Measurements from ENCODE around the gene NCKAP1.
"Not testable (repeated sequence)": the region's sequence is repeated elsewhere in the genome, so short reads cannot be mapped to it uniquely, and the experiment has no call there.

NCKAP1 gene, protein sequence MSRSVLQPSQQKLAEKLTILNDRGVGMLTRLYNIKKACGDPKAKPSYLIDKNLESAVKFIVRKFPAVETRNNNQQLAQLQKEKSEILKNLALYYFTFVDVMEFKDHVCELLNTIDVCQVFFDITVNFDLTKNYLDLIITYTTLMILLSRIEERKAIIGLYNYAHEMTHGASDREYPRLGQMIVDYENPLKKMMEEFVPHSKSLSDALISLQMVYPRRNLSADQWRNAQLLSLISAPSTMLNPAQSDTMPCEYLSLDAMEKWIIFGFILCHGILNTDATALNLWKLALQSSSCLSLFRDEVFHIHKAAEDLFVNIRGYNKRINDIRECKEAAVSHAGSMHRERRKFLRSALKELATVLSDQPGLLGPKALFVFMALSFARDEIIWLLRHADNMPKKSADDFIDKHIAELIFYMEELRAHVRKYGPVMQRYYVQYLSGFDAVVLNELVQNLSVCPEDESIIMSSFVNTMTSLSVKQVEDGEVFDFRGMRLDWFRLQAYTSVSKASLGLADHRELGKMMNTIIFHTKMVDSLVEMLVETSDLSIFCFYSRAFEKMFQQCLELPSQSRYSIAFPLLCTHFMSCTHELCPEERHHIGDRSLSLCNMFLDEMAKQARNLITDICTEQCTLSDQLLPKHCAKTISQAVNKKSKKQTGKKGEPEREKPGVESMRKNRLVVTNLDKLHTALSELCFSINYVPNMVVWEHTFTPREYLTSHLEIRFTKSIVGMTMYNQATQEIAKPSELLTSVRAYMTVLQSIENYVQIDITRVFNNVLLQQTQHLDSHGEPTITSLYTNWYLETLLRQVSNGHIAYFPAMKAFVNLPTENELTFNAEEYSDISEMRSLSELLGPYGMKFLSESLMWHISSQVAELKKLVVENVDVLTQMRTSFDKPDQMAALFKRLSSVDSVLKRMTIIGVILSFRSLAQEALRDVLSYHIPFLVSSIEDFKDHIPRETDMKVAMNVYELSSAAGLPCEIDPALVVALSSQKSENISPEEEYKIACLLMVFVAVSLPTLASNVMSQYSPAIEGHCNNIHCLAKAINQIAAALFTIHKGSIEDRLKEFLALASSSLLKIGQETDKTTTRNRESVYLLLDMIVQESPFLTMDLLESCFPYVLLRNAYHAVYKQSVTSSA

DNA sequence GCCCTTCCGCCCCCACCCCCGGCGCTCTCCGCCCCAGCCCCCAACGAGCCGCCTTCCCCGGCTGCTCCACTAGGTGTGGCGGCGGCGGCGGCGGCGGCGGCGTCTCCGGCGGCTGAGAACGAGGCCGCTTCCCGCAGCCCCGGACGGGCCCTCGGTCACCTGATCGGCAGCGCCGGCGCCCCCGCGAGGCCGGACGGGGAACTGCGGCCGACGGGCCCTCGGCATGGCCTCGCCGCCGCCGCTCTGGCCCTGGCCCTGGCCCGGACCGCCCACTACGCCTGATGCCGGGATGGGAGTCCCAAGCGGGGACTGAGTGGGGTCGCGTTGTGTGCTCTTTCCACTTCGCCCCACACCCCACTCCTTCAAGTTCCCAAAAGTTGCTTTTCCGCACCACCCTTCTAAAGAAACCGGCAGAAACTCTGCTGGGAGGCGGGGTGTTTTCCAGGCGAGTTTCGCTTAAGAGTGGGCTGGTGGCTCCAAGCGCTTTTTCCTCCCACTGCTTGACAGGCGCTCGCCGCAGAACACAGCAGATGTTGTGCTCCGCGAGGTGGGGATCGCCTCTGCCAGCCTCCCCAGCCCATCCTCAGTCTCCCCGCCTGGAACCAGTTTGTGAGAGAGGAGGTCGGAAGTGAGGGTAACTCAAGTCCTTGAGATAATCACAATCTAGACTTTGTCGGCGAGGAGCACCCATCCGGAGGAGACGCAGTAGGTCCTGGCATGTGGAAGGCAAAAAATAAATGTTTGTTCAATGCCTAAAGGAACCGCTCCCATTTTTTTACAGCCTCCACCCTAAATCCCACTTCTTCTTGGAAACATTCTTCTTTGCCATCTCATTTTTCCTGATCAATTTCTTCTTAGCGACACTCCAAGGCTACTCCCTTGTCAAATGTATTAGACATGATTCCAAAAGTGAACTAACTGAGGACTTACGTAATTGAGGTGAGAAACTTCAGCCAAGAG lies at the start of gene NCKAP1:
Gene NCKAP1, minus strand, starts transcription at position 117 of the 960 bp plus-strand sequence. CDS start 358 bp downstream, outside the sequence.
- DNase-seq, result peak; percentile 93

- no peak for DNase-seq
Observed at GRCh38 chr2:183081911-183082310, 43.7 kb upstream of the NCKAP1 start.

GRCh38 chr2:183079139-183079775 lies 41.0 kb upstream of the NCKAP1 start:
- no peak for DNase-seq

- peak; percentile 78 for DNase-seq
Observed at GRCh38 chr2:183078464-183079138, 40.3 kb upstream of the NCKAP1 start, which contains the start of gene DUSP19. TSS of gene DUSP19 (plus strand) at chr2:183078747. CDS start at chr2:183078934, 187 bp downstream.

DNA sequence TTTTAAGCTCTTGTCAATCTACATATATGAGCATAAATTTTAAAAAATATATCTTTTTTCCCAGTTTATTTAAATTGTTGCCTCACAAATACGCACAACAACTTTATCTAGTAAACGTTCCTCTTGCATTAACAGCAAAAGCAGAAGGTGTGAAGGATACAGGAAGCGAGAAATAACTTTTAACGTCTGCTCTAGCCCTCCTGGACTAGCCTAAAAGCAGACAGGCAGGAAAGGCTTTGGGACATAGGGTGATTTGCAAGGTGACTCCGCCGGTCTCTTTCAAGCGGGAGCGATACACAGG lies 39.9 kb upstream of the NCKAP1 start:
- peak; percentile 35 for DNase-seq

DNA sequence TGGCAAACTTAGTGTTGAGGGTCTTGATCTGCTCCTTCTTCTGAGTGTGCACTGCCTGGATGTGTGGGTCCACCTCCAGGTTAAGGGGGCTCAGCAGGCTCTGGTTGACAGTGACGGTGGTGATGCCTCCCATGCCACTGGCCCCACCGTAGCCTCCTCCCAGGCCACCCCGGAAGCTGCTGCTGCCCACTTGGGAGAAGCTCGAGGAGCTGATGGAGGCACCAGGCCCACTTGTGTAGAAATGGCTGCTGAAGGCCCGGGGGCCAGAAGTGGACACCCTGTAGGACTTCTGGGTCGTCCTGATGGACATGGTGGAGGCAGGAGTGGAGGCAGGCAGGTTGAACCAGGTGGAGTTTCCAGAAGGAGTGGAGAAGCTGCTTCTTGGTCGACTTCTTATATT lies 33.9 kb upstream of the NCKAP1 start:
- DNase-seq, result no peak

GRCh38 chr2:183070942-183071844 lies 32.9 kb upstream of the NCKAP1 start:
- DNase-seq, result no peak

- no peak for DNase-seq
Observed at GRCh38 chr2:183069174-183069573, 30.9 kb upstream of the NCKAP1 start.

DNA sequence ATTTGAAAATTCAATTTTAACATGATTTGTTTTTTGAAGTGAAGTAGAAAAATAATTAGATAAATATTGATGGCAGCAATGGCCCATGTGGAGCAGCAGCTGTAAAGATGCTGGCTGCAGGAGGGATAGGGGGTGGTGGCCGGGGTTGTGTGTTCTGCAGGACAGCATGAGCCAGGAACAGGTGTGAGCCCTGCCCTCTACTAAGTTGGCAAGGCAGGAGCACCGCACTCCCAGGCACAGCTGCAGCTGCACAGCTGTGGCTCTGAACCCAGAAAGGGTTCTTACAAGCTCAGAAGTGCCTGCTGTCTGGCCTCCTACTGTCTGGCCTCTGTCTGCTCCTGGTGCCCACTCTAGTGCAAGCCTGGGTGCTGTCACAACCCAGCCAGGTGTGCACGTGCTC lies 30.3 kb upstream of the NCKAP1 start:
- DNase-seq, result no peak

- DNase-seq, result no peak
Observed at GRCh38 chr2:183063083-183063482, 24.8 kb upstream of the NCKAP1 start.

DNA sequence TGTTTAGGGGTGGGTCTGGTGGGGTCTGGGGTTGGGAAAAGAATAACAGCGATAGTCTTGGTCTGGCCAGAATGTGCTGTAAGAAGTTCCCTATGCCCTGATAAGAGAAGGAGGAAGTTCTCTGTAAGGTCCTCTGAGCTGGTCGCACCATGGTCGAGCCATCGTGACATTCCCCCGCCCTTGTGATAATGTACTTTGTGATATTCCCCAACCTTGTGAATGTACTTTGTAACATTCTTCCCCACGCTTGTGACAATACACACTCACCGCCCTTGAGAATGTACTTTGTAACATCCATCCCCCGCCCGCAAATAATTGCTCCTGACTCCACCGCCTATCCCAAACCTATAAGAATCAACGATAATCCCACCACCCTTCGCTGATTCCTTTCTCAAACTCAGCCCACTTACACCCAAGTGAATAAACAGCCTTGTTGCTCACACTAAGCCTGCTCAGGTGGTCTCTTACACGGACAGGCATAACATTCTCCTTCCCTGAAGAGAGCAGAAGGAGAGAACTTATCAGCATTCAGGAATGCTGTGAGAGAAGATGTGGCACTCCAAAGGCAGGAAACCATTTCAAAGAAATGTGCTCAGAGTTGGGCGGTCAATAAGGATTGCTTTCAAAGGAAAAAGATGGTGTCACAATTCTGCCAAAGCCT lies 22.4 kb upstream of the NCKAP1 start:
- DNase-seq, result no peak

DNA sequence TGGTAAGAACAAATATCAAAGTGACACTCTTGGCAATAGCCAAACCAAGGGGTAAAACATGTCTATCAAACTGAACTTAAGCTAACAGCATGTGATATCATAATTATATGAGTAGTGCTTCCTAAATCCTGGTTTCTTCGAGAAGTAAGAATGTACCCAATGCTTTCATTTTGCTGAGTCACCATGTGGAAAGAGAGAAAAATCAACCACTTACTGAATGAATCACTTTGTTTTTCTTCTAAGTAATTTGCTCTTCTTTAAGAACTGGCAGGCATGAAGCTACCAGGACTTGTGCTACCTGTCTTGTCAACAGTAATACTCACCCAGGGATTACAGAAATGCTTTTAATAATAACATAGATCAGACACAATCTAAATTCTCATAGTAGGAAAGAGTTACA lies 21.3 kb upstream of the NCKAP1 start:
- no peak for DNase-seq

- no peak for DNase-seq
Observed at GRCh38 chr2:183057333-183057985, 19.2 kb upstream of the NCKAP1 start.

DNA sequence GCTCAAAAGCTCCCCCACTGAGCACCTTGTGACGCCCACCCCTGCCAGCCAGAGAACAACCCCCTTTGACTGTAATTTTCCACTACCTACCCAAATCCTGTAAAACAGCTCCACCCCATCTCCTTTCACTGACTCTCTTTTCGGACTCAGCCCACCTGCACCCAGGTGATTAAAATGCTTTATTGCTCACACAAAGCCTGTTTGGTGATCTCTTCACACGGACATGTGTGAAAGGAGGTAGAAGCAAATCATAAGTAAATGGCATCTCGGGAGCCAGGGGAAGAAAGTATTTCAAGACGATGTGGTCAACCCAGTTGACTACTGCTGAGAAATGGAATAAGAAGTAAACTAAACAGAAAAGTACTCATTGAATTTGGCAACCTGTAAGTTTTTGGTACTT lies 11.2 kb upstream of the NCKAP1 start:
- no peak for DNase-seq

GRCh38 chr2:183047486-183048125 lies 9.3 kb upstream of the NCKAP1 start:
- not testable (repeated sequence) for DNase-seq

GRCh38 chr2:183043580-183043979 lies 5.3 kb upstream of the NCKAP1 start:
- DNase-seq, result not testable (repeated sequence)

DNA sequence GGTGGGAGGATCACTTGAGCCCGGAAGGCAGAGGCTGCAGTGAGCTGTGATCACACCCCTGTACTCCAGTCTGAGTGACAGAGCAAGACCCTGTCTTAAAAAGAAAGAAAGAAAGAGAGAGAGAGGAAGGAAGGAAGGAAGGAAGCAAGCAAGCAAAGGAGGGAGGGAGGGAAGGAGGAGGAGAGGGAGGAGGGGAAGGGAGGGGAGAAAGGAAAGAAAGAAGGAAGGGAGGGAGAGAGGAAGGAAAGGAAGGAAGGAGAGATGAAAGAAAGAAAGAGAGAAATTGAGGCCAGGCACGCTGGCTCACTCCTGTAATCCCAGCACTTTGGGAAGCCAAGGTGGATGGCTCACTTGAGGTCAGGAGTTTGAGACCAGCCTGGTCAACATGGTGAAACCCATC lies 2.3 kb upstream of the NCKAP1 start:
- no peak for DNase-seq

Data from activated CD4-positive, CD25-positive, alpha-beta regulatory T cell treated with anti-CD3 and anti-CD28 coated beads, Interleukin-2, amount 50 U/mL, for 72 hours (primary cell).